CD4-positive, alpha-beta T cell (primary cell): ENCODE data around the gene NTM. TPM values are rescaled to one million over a fixed set of nuclear protein-coding genes. Genes with fewer than 3 reads are reported as not detected.

Source experiments
- ATAC-seq: fragments of 200-7000 bp; cut with Tn5 transposase; one replicate; pipeline ENCODE4 v1.10.0; 2022; ENCODE audit warnings: mild to moderate bottlenecking; ENCODE audit not compliant: poor library complexity
- CTCF ChIA-PET: fragments of 350-600 bp; sonication (Branson Sonifier 250); formaldehyde crosslinking; loops from one replicate; lab custom pipeline; 2021; ENCODE audit warnings: antibody characterized with exemption, inconsistent platforms; lab: Charles Lee
- POLR2A ChIA-PET: fragments of 350-600 bp; sonication (Branson Sonifier 250); formaldehyde crosslinking; loops from one replicate; lab custom pipeline; 2021; ENCODE audit warnings: antibody characterized with exemption, inconsistent platforms; lab: Charles Lee
- DNase-seq, 14 experiments: peaks; one replicate each; pipeline ENCODE4 v3.0.0-alpha.2; 2013 to 2020; ENCODE audit warnings: mixed read lengths in 2 of 14
- H3K27ac ChIP-seq, 2 donors: one replicate each; pipeline versions ENCODE4 v1.5.1 to v1.7.0; 2013; ENCODE audit warnings: low read length in 2 of 2, low read depth in 1 of 2, mild to moderate bottlenecking in 1 of 2
- H3K27me3 ChIP-seq, 2 experiments: 1 replicate in 1 of 2; 2 replicates in 1 of 2; pipeline versions ENCODE4 v1.6.1 to v1.7.0; 2013; ENCODE audit warnings: low read length in 2 of 2, control low read depth in 1 of 2, mild to moderate bottlenecking in 1 of 2, moderate library complexity in 1 of 2; ENCODE audit not compliant: insufficient read depth in 2 of 2, control insufficient read depth in 1 of 2
- H3K36me3 ChIP-seq: one replicate; pipeline ENCODE4 v1.6.1; 2013; ENCODE audit warnings: low read length, control low read depth; ENCODE audit not compliant: insufficient read depth
- H3K4me1 ChIP-seq: one replicate; pipeline ENCODE4 v1.6.1; 2013; ENCODE audit warnings: low read length, control low read depth; ENCODE audit not compliant: insufficient read depth
- H3K4me3 ChIP-seq: one replicate; pipeline ENCODE4 v1.5.1; 2013; ENCODE audit warnings: mild to moderate bottlenecking, low read length, moderate library complexity
- H3K9me3 ChIP-seq, 2 experiments: 1 replicate in 1 of 2; 2 replicates in 1 of 2; pipeline versions ENCODE4 v1.6.1 to v1.7.0; 2013; ENCODE audit warnings: low read length in 2 of 2, mild to moderate bottlenecking in 2 of 2, control low read depth in 1 of 2, moderate library complexity in 1 of 2; ENCODE audit not compliant: control insufficient read depth in 1 of 2, insufficient read depth in 1 of 2
- H3K27ac Mint-ChIP-seq: one replicate; pipeline ENCODE4 v1.8.0; 2020; ENCODE audit warnings: mixed read lengths
- H3K27me3 Mint-ChIP-seq: one replicate; pipeline ENCODE4 v1.8.0; 2021; ENCODE audit warnings: mixed read lengths
- H3K36me3 Mint-ChIP-seq: one replicate; pipeline ENCODE4 v1.8.0; 2021; ENCODE audit warnings: low read depth, mixed read lengths
- H3K4me1 Mint-ChIP-seq: one replicate; pipeline ENCODE4 v1.8.0; 2021; ENCODE audit warnings: low read depth, mixed read lengths
- H3K4me3 Mint-ChIP-seq: one replicate; pipeline ENCODE4 v1.8.0; 2020; ENCODE audit warnings: mild to moderate bottlenecking, mixed read lengths
- H3K9me3 Mint-ChIP-seq: one replicate; pipeline ENCODE4 v1.8.0; 2020; ENCODE audit warnings: mixed read lengths
- CTCF ChIP-seq: fragments of 200-600 bp; IDR thresholded peaks from one replicate; pipeline ENCODE4 v1.8.0; 2022; ENCODE audit warnings: antibody characterized with exemption, mild to moderate bottlenecking
- intact Hi-C, 2 experiments: fragments of 100-400 bp; cut with DNase I in 1 of 2; cut with micrococcal nuclease in 1 of 2; formaldehyde crosslinking; loops; one replicate each; pipeline versions ENCODE4 v1.15.1 to v1.9.0; 2023 to 2025; cut with DNase I, micrococcal nuclease
- total RNA-seq, 174 experiments: library from RNA in 2 of 174; stranded (reverse) in 2 of 174; gene quantifications; one replicate each; pipeline ENCODE4 v1.2.3 and lab custom pipeline; 2021 to 2026

Gene NTM
- total RNA-seq, 2 experiments from 2014 or later, result not detected

- Mint-ChIP-seq H3K36me3 (no peaks in the 10 kb centered on the region), H3K27ac (no peak overlapping the region), H3K4me1 (no peaks in the 10 kb centered on the region), H3K9me3 (peaks cover 10% of the 10 kb centered on the region), H3K27me3 (peaks cover 4% of the 10 kb centered on the region), H3K4me3 (no peak overlapping the region)
- POLR2A ChIA-PET, result no interaction called here
- H3K4me1 ChIP-seq, result no peaks in the 10 kb centered on the region
- ATAC-seq (no peak), DNase-seq (no peak)
- no peak for TF ChIP-seq CTCF
- no peak overlapping the region for H3K4me3 ChIP-seq
- intact Hi-C loops, result no loop called here
- no peak overlapping the region for H3K27ac ChIP-seq
- CTCF ChIA-PET, result no interaction called here
- peaks cover 0 to 1% of the 10 kb centered on the region in 2 experiments for H3K9me3 ChIP-seq
- no peaks in the 10 kb centered on the region for H3K36me3 ChIP-seq
- H3K27me3 ChIP-seq, result no peaks in the 10 kb centered on the region
Observed at GRCh38 chr11:132185726-132186592, 815.5 kb downstream of the NTM start.

GRCh38 chr11:132186699-132187098 is 816.3 kb downstream of the NTM start:
- no peak overlapping the region for H3K4me3 ChIP-seq
- Mint-ChIP-seq H3K36me3 (no peaks in the 10 kb centered on the region), H3K9me3 (peaks cover 8% of the 10 kb centered on the region), H3K4me1 (no peaks in the 10 kb centered on the region), H3K27me3 (peaks cover 4% of the 10 kb centered on the region), H3K27ac (no peak overlapping the region), H3K4me3 (no peak overlapping the region)
- H3K27me3 ChIP-seq, result no peaks in the 10 kb centered on the region
- ChIA-PET CTCF (no interaction called here), POLR2A (no interaction called here)
- H3K4me1 ChIP-seq, result no peaks in the 10 kb centered on the region
- no peaks in the 10 kb centered on the region for H3K36me3 ChIP-seq
- intact Hi-C loops, result no loop called here
- H3K9me3 ChIP-seq, result peaks cover 0 to 4% of the 10 kb centered on the region in 2 experiments
- ATAC-seq, result no peak
- no peak for TF ChIP-seq CTCF
- DNase-seq, result no peak
- no peak overlapping the region for H3K27ac ChIP-seq

DNA sequence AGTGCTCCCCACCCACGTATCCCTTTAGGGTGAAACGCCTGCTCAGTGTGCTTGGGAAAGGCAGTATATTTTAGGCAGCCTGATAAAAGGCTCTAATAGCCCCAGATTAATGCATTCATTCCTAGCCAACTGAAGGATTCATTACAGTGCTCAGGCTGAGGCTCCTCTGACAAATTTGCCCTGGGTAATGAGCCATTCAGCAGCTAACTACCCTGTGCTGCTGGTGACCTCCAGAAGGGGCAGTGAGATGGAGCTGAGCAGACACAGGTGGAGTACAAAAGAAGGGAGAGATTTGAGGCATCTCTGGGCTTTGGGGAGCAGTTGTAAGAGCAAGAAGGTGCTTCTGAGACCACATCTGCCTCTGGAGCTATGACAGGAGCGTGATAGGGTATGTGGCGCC is 817.0 kb downstream of the NTM start:
- H3K27ac ChIP-seq, result no peak overlapping the region
- no peak overlapping the region for H3K4me3 ChIP-seq
- TF ChIP-seq CTCF, result no peak
- peaks cover 5% of the 10 kb centered on the region for H3K9me3 Mint-ChIP-seq
- no peak overlapping the region for H3K27ac Mint-ChIP-seq
- DNase-seq, result no peak
- no peaks in the 10 kb centered on the region for H3K4me1 Mint-ChIP-seq
- H3K4me3 Mint-ChIP-seq, result no peak overlapping the region
- no peaks in the 10 kb centered on the region for H3K36me3 Mint-ChIP-seq
- H3K4me1 ChIP-seq, result no peaks in the 10 kb centered on the region
- ChIA-PET CTCF (no interaction called here), POLR2A (no interaction called here)
- H3K9me3 ChIP-seq, result peaks cover 0 to 4% of the 10 kb centered on the region in 2 experiments
- H3K36me3 ChIP-seq, result no peaks in the 10 kb centered on the region
- H3K27me3 ChIP-seq, result no peaks in the 10 kb centered on the region
- peaks cover 4% of the 10 kb centered on the region for H3K27me3 Mint-ChIP-seq
- ATAC-seq, result no peak
- intact Hi-C loops, result no loop called here
